CD4-positive, alpha-beta T cell treated with Interleukin-4 for 1 hour (primary cell): Measurements from ENCODE around the gene NOG.

Source experiments
- DNase-seq, 2 donors: peaks; one replicate each; pipeline ENCODE4 v3.0.0-alpha.2; 2020 to 2022

The NOG gene

GRCh38 chr17:56593646-56594319 lies at the start of gene NOG:
NOG (plus strand) TSS chr17:56593699; CDS start chr17:56594224, 525 bp downstream.
- DNase-seq, result peak; percentile 30 to 45

GRCh38 chr17:56545106-56545505 lies 48.4 kb upstream of the NOG start:
- DNase-seq, result no peak

DNA sequence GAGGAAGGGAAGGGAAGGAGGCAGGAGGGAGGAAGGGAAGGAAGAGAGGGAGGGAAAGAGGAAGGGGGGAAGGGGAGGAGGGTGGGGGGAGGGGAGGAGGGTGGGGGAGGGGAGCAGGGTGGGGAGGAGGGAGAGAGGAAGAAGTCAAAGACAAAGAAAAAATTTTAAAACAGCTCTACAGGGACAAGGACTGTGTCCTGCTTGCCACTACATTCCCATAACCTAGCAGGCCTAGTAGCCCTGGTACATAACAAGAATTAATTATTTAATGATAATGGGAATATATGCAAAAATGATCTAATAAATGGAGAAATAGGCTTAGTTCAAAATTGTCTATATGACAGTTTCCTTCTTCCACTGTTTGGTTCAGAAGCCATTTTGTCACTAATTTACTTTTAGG lies 47.6 kb upstream of the NOG start:
- DNase-seq, result no peak

GRCh38 chr17:56548661-56549060 lies 44.8 kb upstream of the NOG start:
- no peak for DNase-seq

- no peak for DNase-seq
Observed at GRCh38 chr17:56549501-56549900, 44.0 kb upstream of the NOG start.

DNA sequence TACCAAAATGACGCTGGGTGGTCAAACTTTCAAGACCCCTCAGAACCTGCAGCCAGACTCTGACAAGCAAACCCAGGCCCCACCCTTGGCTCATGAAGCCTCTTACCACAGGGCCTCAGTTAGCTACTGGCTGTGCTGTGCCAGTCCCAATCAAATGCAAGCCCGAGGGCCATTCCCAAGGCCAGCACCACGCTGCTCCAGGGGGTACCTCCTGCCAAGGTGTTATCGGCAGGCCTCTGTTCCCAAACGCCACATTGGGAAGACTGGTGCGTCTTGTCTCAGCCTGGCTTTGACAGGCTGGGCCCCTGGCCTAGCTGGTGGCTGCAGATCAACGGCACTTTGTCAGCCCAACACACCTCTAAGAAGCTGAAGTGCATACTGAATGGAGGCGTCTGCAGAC lies 35.8 kb upstream of the NOG start:
- no peak for DNase-seq

GRCh38 chr17:56558088-56558487 lies 35.4 kb upstream of the NOG start:
- DNase-seq, result no peak

- no peak for DNase-seq
Observed at GRCh38 chr17:56570199-56570598, 23.3 kb upstream of the NOG start.

- DNase-seq, result no peak
Observed at GRCh38 chr17:56571456-56571855, 22.0 kb upstream of the NOG start.

GRCh38 chr17:56577190-56577842 lies 16.2 kb upstream of the NOG start:
- DNase-seq, result no peak

GRCh38 chr17:56577843-56578204 lies 15.7 kb upstream of the NOG start:
- no peak for DNase-seq

DNA sequence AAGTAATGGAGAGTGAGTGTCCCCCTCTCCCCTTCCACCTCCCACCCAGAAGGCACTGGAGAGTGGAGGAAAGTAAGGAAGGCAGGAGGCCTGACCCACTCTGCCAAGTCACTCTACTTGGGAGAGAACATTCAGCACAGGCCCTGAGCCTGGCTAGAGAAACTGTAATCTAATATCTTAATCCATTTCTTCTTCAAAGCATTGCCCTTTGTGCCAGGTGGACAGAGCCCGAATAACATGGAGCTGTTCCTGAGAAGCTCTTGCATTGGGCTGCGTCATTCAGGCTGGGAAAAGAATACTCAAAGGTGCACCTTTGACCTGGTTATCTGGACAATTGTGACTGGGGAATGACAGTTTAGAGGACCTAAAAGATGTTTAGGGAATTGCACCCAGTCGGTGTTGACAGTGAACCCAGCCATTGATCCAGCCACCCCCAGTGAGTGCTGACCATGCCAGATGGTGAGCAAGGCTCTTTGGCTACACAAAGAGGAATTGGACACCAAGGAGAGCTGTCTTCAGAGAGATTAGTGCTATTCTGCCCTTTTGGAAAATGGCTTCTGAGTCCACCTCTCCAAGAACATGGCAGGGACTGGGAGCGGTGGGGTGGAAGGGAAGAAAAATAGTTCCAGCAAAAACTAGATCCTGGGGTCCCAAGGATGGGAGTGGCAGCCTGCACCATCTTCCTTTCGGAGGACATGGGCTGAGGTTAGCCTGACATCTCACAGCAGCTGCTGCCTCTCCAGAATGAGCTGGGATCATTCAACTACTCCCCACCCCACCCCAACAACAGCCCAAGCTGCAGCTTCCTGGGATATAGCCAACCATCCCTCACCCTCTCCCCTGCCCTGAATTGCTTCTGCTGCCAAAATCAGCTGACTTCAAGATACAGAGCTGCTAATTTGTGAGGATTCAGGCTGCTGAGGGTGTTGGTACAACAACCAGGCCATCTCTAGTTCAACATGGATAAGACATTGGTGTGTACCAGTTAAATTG lies 11.6 kb upstream of the NOG start:
- DNase-seq, result no peak

GRCh38 chr17:56583772-56584171 lies 9.7 kb upstream of the NOG start:
- DNase-seq, result no peak

DNA sequence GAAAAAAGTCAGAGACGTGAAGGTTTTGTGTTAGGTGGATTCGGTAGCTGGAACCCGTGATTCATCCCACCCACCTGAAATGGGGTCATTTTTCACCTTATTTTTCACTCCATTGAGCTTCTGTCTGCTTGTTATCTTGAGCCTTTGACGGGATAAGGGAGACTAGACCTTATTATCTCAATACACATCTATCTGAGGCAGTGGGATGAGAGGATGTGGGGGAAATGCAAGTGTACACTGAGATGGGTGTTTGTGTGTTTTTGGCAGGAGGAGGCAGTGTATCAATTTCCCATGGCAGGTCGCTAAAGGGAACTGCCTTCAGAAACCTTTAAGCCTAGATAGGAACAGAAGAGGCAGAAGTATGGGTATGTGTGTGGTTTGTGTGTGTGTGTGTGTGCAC lies 6.2 kb upstream of the NOG start:
- DNase-seq, result no peak

DNA sequence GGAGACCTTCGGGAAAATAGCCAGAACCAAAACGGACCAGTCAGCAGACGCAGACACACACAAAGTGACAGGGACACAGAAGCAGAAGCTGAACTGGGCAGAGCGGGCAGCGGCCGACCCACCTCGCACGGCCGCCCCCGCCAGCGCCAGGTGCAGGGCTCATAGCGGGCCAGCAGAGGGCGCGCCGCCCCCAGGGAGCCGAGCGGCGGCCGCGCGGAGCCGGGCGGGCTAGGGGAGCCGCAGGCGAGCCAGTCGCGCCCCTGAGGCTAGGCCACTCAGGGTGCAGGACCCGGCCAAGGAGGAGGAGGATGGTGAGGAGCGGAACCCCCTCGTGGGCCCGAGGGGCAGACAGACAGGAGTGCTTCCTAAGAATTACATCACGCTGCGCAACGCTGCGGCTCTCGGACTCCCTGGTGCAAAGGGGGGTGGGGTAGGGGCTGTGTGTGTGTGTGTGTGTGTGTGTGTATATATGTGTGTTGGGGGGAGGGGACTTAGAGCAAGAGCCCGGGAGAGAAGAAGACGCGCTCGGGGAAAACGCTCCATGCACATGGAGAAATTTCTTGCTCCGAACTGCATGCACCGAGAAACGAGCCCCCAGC lies 913 bp upstream of the NOG start:
- peak; percentile 45 to 53 for DNase-seq

DNA sequence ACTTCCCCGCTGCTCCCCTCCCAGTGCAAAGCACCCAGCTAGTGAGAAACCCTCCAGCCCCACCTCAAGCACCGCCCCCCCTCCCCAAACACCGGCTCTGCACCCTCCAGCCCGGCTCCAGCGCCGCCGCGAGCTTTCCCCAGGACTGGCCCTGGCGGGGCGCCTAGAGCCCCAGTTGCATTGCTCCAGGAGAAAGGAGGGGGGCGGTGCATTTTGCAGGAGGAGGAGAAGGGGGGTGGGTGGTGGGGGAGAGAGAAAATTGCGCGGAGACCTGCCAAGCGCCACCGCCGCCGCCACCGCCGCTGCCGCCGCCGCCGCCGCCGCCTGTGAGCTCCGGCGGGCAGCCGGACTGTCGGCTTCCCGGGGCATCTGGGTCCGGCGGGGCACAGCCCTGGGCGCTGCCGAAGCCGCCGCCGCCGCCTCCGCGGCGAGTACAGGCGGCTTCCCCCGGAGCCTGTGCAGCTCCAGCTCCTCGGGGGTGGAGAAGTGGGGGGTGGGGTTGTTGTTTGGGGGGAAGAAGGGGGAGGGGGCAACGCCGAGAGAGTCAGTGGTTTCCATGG lies 333 bp upstream of the NOG start:
- peak; percentile 15 to 33 for DNase-seq

GRCh38 chr17:56594320-56595107 lies 1.0 kb downstream of the NOG start:
- DNase-seq, result peak; percentile 19 to 24

- DNase-seq, result no peak
Observed at GRCh38 chr17:56595108-56595418, 1.6 kb downstream of the NOG start.

DNA sequence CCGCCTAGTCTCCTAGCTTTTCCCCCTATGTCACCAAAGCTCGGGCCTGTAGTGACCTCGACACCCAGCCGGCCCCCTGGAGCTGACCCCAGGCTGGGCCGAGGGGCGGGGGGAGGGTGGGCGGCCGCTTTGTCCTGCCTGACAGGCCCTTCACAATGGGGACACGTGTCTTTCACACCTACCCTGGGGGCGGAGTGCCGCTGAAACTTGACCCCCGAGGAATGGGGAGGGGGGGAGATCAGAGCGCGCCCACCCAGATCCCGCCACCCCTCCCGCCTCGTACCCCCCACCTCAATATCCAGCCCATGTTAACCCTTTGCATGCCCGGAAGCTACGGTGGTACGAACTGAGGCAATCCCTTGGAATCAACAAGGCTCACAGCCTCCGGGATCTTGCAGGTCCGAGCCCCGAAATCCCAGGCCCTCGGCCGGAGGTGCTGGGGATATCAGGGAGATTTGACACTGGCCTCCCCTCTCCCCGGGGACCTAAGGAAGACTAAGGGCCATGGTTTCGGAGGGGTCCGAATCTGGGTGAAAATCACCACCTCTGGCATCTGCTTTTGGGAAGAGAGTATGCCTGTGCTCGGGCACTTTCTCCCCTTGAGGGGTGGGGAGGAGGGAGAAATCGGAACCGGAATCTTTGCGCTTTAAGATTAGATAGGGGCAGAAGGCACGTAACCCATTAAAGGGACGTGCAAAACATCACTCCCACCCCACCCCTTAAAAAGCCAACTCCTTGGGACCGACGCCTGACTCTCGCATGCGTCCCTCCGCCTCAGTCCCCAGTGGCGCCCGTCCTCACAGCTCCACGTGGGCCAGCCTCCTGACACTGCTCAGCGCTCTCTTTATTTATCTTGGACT lies 2.6 kb downstream of the NOG start:
- no peak for DNase-seq

GRCh38 chr17:56596691-56597494 lies 3.4 kb downstream of the NOG start:
- no peak for DNase-seq
